Measurements from ENCODE around the gene ZBTB45. TPM values are rescaled to one million over a fixed set of nuclear protein-coding genes. Genes with fewer than 3 reads are reported as not detected.

ZBTB45 gene
- total RNA-seq, 1 experiment from 2014 or later = 8.3 TPM

DNA sequence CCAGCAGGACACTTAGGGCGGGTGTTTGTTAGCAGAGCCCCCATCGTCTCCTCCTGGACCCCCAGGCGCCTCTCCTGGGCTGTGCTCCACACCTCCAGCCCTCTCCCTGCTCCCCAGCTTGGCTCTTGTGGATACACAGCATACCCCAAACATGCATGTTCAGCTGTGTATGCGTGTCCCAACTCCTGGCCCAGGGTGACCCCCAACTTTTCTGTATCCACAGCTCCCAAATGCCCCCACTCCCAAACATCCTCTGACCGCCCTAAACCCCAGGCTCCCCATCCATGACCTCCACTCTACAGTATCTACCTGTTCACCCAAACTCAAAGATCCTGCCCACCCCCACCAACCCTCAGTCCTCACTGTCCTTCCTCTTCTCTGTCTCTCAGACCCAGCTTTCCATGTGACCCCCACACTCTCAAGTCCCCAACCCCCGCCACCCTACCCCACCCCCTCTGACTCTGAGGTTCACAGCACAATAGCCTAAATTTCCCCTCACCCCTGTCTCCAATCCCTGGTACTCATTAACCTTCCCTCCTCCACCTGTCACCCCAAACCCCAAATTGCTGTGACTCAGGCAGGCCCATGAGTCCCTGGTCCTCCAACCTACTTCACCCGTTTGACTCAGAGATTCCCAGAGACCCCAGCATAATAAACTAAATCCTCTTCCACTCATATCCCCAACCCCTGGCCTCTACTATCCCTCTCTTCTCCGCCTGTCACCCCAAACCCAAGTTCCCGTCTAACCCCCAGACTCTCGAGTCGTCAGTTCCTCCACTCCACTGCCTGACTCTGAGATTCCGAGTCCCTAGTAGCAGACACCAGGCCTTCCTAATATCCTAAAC, 37.8 kb upstream of the ZBTB45 start:
- Histone ChIP-seq H3K27me3 (no peaks in the 10 kb centered on the region), H3K4me3 (peak overlapping the region; percentile 89), H3K36me3 (peaks cover 49% of the 10 kb centered on the region), H3K9me3 (no peaks in the 10 kb centered on the region)
- no peak for DNase-seq

DNA sequence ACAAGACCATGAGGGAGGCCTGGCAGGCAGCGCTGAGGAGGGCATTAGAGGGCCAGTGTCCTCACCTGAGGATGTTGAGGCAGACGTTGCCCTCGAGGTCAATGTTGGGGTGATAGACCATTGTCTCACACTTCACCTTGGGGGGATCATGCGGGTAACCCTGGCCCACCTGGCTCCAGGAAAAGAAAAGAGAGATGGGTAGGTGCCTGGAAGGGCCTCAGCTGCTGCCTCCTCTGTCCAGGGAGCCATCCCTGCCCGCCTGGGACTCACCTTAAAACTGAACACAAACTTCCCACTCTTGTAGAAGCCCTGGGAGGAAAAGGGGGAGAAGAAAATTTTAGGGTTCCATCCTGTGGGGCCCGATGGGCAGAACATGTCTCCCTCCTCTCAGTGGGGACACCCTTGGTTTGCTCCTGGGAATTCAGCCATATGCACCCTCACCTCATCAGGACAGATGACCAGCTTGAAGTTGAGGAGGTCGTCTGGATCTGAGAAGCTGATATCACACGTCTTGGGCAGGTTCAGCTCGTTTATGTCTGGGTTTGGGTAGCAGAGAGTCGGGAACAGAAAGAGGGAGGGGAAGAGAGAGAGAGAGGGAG, 37.1 kb upstream of the ZBTB45 start:
- Histone ChIP-seq H3K9me3 (no peaks in the 10 kb centered on the region), H3K27me3 (no peaks in the 10 kb centered on the region), H3K4me3 (peak overlapping the region; percentile 89), H3K36me3 (peaks cover 56% of the 10 kb centered on the region)
- DNase-seq = no peak

DNA sequence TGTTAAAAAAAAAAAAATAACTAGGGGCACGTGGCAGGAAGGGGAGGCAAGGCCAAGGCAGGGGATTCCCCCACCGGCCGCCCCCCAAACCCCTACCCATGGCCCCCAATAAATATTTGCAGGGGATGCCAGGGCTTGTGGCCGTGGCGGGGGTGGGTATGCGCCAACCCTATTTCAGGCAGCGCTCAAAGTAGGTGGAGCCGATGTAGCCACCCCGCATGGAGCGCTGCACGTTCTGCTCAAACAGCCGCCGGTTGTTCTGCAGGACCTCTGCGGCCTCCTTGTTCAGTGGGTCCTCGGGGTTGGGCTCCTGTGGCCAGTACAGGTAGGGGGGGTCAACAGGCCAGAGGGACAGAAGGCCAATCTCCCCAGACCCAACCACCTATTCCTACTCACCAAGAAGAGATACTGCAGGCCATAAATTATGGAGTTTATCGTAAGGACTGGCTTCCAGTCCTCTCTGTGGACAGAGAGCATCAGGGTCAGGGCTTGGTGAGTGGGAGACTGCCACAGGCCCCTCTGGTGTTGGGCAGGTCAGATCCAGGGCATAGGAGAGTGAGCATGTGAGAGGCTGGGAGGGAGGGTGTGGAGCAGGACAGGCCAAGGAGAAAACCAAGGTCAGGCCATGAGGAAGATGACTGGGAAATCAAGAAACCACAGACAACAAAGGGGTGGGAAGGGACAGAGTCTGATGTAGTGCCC, 36.5 kb upstream of the ZBTB45 start:
- Histone ChIP-seq H3K36me3 (peaks cover 63% of the 10 kb centered on the region), H3K27me3 (no peaks in the 10 kb centered on the region), H3K9me3 (no peaks in the 10 kb centered on the region), H3K4me3 (no peak overlapping the region)
- DNase-seq = no peak

DNA sequence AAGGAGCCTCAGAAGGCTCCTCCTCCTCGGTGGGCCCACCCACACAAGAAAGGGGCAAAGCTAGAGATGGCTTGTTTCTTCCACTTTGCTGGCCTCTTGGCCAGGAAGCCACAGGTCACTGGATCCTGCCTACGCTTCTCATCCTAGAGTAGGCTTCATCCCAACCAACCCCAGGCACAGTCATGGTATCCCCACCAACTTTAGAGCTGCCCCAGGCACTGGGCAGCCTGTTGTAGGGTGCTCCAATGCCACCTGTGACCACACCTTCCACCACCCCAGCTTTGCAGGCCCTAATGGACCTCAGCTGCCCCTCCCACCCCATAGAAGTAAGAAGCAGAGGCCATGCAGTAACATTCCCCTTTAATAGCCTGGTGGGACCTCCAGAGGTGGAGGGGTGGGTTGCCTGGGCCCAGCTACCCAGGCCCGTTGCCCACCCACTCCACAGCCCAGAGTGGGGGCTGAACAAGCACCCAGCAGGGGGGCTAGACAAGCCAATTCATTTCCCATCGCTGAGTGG, 35.8 kb upstream of the ZBTB45 start:
- peaks cover 69% of the 10 kb centered on the region for H3K36me3 ChIP-seq
- H3K9me3 ChIP-seq = no peaks in the 10 kb centered on the region
- H3K27me3 ChIP-seq = no peaks in the 10 kb centered on the region
- no peak for DNase-seq
- H3K4me3 ChIP-seq = peak overlapping the region; percentile 58

DNA sequence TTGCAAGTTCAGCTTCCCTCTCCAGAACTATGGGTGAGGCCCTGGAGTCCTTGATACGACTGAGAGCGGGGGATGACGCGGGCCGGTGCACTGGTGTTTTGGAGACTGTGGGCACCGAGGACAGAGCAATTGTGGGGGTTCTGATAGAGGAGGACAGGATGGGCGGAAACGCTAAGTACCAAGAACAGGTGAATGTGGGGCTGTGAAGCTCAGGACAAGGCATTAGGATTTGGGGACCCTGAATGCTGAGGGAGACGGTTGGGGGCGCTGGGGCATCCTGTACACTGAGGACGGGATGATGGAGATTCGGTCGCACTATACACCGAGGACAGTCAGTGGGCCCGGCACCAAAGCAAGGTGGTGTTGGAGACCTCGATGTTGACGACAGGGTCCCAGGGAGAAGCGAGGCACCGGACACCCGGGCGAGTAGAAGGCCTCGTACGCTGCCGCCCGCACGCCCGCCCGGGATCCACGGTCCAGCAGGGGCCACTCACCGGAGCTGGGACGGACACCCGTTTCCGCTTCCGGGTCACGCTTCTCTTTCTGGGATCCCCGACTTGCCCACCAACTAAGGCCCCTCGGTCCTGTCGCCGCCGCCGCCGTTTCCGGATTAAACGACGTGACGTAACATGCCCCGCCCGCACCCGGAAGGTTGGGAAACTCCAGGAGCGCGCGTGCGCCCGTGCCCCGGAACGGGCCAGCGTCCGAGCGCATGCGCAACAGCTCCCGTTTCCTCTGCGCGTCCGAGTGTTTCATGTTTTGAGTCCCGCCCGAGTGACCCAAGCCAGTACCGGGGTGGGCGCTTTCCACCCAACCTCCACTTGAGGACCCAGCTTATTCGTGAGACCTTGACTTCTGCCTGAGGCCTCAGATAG, 35.1 kb upstream of the ZBTB45 start, which contains the start of gene CHMP2A:
CHMP2A (minus strand) TSS at position 612 of the 875 bp plus-strand sequence. CDS start 893 bp downstream, outside the sequence.
- no peaks in the 10 kb centered on the region for H3K27me3 ChIP-seq
- peaks cover 74% of the 10 kb centered on the region for H3K36me3 ChIP-seq
- H3K4me3 ChIP-seq = peak within 1 kb of the TSS; percentile 58
- DNase-seq = peak; percentile 93
- no peaks in the 10 kb centered on the region for H3K9me3 ChIP-seq

DNA sequence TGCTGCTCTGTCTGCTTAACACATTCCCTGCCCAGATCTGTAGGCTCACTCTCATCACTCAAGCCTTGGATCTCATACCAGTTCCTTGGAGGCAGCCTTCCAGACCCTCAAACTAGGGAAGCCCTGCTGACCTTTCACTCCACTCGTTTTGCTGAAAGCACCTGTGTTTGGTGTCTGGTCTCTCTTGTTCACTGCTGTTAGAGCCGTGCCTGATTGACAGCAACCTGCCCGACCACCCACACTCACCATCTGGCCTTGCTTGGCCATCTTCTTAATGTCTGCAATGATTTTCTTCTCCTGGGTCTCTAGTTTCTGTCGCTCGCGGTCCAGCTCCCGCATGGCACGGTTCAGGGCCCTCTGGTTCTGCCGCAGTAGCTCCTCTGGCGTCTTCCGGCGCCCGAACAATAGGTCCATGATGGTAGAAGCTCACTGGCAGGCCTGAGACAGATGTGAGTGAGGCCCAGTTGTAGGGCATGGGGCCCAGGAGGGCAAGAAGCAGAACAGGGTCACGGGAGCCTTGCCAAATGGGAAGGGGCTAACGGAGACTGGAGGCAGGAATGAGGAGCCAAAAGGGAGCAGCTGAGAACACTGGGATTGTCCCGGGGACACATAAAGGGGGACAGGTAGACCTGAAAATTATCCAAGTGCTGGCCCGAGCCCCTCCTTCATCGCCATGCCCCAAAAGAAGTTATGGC, 34.3 kb upstream of the ZBTB45 start:
- no peak for DNase-seq

DNA sequence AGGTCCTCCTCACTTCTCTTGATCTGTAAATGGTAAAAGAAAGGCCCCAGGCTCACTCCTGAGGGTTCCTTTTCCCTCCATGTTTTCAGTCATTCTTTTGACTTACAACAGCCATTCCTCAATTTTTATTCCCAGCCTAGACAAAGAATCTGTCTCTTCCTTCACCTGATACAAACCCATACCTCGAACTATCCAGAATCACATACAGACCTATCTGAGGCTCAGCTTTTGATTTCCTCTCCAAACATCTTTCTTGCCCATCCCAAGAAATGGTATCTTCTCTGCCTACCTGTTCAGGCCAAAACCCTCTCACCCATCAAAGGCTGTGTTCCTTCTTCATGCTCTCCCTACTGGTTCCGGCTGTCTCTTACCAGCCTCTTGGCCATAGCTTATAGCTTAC, 33.0 kb upstream of the ZBTB45 start:
- Histone ChIP-seq H3K36me3 (peaks cover 93% of the 10 kb centered on the region), H3K4me3 (no peak overlapping the region), H3K9me3 (no peaks in the 10 kb centered on the region), H3K27me3 (no peaks in the 10 kb centered on the region)
- no peak for DNase-seq

More for the DNA sequence above, 34.3 kb upstream of the ZBTB45 start:
- Histone ChIP-seq H3K27me3 (no peaks in the 10 kb centered on the region), H3K4me3 (peak overlapping the region; percentile 58), H3K36me3 (peaks cover 80% of the 10 kb centered on the region), H3K9me3 (no peaks in the 10 kb centered on the region)

DNA sequence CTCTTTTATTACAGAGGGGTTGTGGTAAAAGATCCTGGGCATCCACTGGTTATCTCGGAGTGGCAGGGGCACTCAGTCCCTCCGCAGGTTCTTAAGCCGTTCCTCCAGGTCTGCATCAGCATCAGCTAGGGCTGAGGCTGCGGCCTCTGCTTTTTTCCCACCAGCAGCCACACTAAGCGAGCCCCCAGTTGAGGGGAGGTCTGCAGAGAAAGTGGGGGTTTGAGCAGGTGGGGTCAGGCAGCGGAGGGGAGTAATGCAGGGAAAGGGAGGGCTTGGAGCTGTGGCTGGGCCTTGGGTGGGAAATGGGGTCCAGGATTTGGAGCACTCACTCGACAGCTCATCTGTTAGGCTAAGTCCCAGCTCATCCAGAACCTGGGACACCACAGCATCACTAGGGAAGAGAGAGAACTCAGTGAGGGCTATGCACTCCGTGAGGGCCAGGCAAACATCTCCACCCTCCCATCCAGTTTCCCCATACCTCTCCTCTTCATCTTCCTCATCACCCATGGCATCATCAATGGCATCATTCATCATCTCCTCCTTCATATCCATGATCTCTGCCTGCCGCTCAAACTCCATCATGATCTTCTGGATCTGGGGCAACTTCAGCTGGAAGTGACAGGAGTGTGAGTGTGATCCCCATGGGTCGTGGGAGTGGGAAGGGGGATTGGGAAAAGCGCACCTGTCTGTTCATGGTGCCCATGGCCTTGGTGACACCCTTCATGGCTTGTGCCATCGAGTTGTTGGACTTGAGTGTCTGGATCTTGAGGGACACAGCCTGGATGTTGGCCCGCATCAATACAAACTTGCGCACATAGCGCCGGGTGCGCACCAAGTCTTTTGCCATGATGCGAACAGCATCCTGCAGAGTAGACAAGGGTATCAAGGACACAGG, 32.2 kb upstream of the ZBTB45 start:
- peaks cover 95% of the 10 kb centered on the region for H3K36me3 ChIP-seq
- no peaks in the 10 kb centered on the region for H3K27me3 ChIP-seq
- H3K4me3 ChIP-seq = no peak overlapping the region
- DNase-seq = no peak
- H3K9me3 ChIP-seq = no peaks in the 10 kb centered on the region

DNA sequence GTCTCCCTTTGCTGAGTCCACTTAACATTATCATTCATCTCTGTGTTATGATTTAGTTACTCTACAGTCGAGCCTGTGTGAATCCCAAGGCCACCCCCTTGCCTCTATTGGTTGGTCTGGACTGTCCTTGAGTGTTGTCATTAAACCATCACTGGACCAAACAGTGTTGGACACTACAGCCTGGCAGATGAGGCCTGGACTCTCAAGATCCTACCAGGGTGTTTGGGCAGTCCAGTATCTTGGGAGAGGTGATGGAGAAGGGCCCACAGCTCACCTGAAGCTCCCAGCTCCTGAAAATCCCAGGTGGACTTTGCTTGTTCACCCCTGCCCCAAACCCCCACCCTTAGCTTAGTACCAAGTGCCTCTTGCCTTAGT, 31.5 kb upstream of the ZBTB45 start:
- Histone ChIP-seq H3K9me3 (no peaks in the 10 kb centered on the region), H3K4me3 (no peak overlapping the region), H3K27me3 (no peaks in the 10 kb centered on the region), H3K36me3 (peaks cover 95% of the 10 kb centered on the region)
- DNase-seq = no peak

DNA sequence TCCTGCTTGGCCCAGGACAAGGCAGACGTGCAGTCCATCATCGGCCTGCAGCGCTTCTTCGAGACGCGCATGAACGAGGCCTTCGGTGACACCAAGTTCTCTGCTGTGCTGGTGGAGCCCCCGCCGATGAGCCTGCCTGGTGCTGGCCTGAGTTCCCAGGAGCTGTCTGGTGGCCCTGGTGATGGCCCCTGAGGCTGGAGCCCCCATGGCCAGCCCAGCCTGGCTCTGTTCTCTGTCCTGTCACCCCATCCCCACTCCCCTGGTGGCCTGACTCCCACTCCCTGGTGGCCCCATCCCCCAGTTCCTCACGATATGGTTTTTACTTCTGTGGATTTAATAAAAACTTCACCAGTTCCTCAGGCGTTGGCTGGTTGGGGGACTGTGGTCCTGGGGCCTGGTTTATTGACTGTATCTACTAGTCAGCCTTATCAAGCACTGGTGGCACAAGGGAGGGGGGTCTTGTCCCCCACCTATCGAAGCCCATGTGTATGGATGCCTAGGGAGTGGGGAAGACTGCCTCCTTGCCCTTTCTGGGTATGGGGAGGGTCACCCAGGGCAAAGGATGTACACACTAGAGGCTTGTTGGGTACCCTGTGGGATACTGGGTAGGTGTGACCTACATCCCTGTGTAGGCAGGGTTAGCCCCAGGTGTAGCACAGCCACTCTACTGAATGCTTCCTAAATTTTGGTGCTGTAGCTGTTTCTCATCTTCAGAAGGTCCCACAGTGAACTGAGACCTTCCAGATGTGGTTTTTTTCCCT, 30.9 kb upstream of the ZBTB45 start:
- no peak overlapping the region for H3K4me3 ChIP-seq
- DNase-seq = no peak
- H3K27me3 ChIP-seq = no peaks in the 10 kb centered on the region
- no peaks in the 10 kb centered on the region for H3K9me3 ChIP-seq
- peaks cover 97% of the 10 kb centered on the region for H3K36me3 ChIP-seq

DNA sequence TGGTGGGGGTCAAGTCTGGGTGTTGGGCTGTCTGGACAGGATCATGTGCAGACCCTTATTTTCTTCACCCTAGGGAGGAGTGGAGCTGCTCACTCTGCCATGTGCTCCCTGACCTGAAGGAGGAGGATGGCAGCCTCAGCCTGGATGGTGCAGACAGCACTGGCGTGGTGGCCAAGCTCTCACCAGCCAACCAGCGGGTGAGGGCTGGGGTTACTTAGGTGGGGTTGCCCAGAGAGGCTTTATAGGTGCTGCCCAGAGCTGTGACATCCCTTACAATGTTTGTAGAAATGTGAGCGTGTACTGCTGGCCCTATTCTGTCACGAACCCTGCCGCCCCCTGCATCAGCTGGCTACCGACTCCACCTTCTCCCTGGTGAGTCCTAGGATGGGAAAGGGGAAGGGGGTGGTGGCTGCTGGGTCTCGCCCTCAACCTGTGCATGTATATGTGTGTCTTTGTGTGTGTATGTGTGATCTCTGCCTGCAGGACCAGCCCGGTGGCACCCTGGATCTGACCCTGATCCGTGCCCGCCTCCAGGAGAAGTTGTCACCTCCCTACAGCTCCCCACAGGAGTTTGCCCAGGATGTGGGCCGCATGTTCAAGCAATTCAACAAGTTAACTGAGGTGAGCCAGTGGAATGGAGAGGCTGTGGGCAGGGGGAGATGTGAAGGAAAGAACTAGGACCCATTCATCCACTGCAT, 30.2 kb upstream of the ZBTB45 start:
- peaks cover 97% of the 10 kb centered on the region for H3K36me3 ChIP-seq
- H3K27me3 ChIP-seq = no peaks in the 10 kb centered on the region
- DNase-seq = no peak
- H3K4me3 ChIP-seq = no peak overlapping the region
- no peaks in the 10 kb centered on the region for H3K9me3 ChIP-seq

DNA sequence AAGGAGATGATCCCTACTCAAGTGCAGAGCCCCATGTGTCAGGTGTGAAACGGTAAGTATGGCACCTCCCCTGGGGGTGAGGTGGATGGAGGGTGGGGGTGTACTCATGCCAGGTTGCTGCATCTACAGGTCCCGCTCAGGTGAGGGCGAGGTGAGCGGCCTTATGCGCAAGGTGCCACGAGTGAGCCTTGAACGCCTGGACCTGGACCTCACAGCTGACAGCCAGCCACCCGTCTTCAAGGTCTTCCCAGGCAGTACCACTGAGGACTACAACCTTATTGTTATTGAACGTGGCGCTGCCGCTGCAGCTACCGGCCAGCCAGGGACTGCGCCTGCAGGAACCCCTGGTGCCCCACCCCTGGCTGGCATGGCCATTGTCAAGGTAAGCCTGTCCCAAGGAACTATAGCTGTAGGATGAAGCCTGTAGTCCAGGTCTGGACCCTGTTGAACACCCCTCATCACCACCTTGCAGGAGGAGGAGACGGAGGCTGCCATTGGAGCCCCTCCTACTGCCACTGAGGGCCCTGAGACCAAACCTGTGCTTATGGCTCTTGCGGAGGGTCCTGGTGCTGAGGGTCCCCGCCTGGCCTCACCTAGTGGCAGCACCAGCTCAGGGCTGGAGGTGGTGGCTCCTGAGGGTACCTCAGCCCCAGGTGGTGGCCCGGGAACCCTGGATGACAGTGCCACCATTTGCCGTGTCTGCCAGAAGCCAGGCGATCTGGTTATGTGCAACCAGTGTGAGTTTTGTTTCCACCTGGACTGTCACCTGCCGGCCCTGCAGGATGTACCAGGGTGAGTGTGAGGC, 29.5 kb upstream of the ZBTB45 start:
- Histone ChIP-seq H3K27me3 (no peaks in the 10 kb centered on the region), H3K9me3 (no peaks in the 10 kb centered on the region), H3K36me3 (peaks cover 92% of the 10 kb centered on the region), H3K4me3 (no peak overlapping the region)
- no peak for DNase-seq
